Measurements from ENCODE around the gene ITPK1.
A peak's percentile ranks its signal among the peaks of the same experiment; 100 is the strongest.

ITPK1 gene

DNA sequence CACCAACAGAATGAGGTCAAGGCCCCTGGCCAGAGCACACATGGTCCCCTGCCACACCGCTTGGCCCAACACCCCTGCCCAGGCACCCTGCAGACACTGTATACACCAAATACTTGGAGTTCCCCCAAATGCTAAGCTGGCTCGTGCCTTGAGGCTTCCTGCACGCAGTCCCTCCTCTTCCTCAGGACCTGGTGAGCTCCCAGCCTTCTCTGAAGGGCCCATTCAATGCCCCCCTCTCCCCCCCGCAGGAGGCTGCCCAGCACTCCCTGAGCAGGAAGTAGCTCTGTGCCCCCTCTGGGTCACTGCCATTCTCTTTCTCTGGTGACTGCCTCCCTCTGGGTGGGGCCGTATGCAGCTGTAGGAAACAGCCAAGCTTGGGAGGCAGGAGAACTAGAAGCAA is 75.3 kb downstream of the ITPK1 start:
- no peak for DNase-seq

DNA sequence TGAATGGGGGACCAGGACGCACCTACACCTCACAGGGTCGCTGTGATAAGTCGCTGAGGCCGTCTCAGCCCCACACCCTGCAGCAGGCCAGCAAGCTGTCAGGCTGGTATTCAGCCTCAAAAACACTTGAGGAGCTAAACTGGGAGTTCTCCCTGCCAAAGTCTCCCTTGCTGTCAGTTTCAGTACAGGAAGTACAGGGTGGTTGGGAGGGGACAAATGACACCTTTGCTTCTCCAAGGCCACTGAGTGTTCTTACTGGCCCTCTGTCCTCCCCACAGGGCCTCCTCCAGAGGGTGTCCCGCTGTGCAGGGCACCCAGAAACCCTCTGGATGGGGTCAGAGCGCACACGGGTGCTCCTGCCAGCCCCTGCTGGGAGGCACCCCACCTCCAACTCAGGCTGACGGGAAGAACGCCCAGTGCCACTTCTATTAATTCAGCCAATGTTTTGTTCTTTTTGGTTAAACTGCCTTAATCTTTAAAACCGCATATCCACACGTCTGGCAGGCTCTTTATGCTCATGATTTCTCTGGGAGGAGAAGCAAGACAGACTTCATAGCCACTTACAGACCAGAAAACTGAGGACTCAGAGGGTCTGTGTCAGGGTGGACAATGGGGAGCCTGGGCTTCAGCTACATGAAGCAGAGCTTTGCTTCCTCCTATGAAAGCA is 75.9 kb downstream of the ITPK1 start:
- no peak for DNase-seq

DNA sequence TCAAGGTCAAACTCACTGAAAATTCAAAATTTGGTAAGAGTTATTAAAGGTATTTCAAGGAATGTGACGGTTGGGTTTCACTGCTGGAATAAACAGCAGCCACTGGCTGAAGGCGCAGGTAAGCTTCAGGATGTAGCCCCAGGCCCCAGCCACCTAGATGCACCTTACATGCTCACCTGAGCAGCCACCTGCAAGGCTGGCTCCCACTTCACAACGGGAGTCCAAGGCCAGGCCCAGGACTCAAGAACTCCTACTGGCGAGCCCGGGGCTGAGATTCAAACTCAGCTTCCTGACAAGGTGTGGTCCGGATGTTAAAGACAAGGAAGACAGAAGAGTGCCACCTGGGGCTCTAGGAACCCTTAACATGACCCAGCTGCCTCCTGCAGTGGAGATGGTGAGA is 78.4 kb downstream of the ITPK1 start:
- DNase-seq: no peak

DNA sequence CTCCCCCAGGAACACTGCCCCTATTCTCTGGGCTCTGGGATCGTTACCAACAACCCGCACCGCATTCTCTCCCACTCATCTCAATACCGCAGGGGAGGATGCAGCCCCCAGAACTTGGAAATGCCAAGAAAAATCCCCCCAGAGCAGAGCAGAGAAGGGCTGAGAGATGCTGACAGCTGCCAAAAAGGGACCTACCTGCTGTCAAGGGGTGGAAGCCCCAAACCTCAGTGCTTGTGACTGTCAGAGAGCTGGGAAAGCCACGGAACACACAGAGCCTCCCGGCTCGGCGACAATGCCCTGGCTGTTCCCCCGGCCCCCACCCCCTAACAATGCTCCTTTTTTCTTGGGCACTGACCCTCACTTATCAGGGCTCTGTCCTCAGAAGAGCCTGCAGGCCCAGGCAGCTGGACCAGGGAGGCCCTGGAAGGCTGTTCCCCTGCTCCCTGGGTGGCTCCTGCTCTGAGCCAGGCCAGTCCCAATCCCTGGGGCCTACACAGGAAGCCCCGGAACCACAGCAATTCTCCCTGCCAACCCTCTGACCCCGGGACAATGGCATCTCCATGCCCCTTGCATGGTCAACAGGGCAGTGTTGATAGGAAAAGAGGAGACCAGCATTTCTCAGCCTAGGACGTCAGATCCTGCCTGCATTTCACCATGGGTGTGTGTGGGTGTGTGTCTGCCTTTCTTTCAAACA is 78.9 kb downstream of the ITPK1 start:
- DNase-seq: no peak

DNA sequence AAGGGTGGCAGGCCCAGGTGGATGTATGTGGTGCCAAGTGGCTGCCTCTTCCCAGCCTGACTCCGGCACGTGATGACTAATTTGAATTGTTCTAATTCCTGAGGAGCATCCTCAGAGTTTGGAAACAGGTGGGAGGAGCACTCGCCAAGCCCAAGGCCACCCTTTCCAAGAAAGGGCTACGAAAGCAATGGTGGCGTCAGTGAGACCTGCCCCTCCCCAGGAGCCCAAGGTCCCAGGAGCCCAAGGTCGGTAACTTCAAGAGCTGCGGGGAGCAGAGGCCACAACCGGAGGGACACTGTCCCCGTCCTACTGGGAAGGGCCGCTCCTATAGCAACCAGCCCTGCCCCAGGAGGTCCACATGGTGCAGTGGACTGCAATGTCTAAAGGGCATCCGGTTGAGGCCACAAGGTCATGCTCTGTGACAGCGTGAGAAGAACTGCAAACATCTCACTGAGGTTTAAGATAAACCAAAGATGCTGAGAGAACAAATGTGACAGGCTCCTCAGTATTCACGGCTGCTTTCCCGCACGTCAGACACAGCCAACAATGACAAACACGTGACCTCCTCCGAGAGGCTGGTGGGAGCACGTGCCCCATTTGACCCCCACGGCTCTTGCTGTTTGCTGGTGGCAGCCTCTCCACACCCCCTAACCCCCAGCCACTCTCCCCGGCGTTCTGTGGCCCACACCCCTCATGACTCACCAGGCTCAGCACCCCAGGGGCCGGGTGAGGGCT is 79.6 kb downstream of the ITPK1 start:
- DNase-seq: no peak

DNA sequence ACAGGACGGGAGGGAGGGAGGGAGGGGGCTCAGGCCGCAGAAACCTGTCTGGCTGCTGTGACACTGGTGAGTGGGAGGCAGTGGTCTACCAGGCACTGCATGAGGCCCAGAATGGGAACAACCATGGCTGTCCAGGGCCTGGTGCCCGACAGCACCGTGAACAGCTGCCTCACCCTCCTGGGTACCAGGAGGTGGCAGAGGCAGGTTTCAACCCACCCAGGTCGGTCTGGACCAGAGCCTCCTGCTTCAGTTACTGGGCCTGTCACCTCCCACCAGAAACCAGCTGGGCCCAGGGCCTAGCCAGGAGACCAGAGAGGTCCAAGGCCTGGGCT is 80.2 kb downstream of the ITPK1 start:
- DNase-seq: no peak

DNA sequence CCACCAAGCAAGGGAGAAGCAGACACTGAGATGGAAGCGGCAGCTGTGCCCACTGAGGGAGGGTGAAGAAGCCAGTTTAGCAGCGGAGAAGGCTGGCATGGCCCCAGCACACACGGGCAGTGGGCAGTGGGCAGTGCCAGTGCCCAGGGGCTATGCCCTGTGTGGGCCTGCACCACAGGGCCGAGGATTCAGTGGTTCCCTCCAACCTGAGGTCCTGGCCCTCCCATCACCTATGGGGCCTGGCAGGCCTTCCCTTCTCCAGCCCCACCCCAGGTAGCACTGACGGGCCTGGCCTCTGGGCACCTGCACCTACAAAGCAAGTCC is 81.1 kb downstream of the ITPK1 start:
- no peak for DNase-seq

- peak; percentile 81 for DNase-seq
Measured at GRCh38 chr14:93033983-93034670, 81.6 kb downstream of the ITPK1 start.

- no peak for DNase-seq
Measured at GRCh38 chr14:93033084-93033982, 82.4 kb downstream of the ITPK1 start.

- no peak for DNase-seq
Measured at GRCh38 chr14:93032421-93032936, 83.2 kb downstream of the ITPK1 start.

- DNase-seq: no peak
Measured at GRCh38 chr14:93031505-93032315, 84.0 kb downstream of the ITPK1 start.

- no peak for DNase-seq
Measured at GRCh38 chr14:93030761-93031160, 85.0 kb downstream of the ITPK1 start.

GRCh38 chr14:93029911-93030508 is 85.7 kb downstream of the ITPK1 start:
- no peak for DNase-seq

- no peak for DNase-seq
Measured at GRCh38 chr14:93029417-93029816, 86.3 kb downstream of the ITPK1 start.

DNA sequence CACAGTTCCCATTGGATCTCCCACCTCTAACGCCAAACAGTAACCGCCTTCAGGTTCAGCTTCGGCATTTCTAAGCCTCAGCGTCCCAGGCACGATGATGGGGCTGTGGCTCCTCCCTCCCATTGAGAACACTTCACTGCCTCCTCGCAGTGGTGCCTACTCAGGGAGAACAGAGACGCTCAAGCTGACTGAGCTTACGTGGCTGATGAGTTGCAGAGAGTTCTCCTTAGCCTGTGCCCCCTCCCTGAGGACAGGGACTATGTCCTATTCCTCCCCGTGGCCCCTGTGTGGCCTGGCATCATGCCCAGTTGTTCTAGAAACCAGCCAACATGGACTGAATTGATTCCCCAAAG is 87.0 kb downstream of the ITPK1 start:
- no peak for DNase-seq

GRCh38 chr14:93027810-93028723 is 87.7 kb downstream of the ITPK1 start:
- no peak for DNase-seq

DNA sequence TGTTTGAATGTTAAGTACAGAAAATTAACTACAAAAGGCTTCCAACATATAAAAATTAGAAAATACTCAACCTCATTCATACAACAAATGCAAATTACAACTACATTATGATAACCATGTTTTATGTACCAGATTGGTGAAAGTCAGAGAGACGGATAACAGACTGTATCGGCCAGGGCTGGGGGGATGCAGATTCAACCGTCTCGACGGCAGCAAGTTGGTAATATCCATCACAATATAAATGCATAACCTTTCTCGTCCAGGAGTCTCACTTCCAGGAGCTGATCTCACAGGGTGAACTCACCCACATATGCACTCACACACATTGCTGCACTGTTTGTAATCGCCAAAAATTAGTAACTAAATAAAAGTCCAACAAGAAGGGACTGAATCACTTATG is 89.4 kb downstream of the ITPK1 start:
- no peak for DNase-seq

GRCh38 chr14:93025055-93025454 is 90.7 kb downstream of the ITPK1 start:
- no peak for DNase-seq

GRCh38 chr14:93024493-93024892 is 91.2 kb downstream of the ITPK1 start:
- DNase-seq: no peak

GRCh38 chr14:93023802-93024434 is 91.8 kb downstream of the ITPK1 start:
- DNase-seq: no peak
